Liver (tissue), 2 donors: ENCODE data around the gene TUBGCP2.

ENCODE experiments used
- YY1 ChIP-seq: IDR thresholded peaks from 2 replicates; pipeline ENCODE4 v1.6.1; 2016; ENCODE audit warnings: antibody characterized with exemption, mild to moderate bottlenecking
- TF ChIP-seq, protein P1 (sequence below): fragments of 150-350 bp; IDR thresholded peaks from 2 replicates; pipeline ENCODE4 v1.5.1; 2017; ENCODE audit warnings: improper control_type of control experiment, low read depth, low read length; ENCODE audit not compliant: missing input control
- donor health status: healthy.

GRCh38 chr10:133349160-133349568, 40.5 kb upstream of the TUBGCP2 start:
- TF ChIP-seq, protein P1, sequence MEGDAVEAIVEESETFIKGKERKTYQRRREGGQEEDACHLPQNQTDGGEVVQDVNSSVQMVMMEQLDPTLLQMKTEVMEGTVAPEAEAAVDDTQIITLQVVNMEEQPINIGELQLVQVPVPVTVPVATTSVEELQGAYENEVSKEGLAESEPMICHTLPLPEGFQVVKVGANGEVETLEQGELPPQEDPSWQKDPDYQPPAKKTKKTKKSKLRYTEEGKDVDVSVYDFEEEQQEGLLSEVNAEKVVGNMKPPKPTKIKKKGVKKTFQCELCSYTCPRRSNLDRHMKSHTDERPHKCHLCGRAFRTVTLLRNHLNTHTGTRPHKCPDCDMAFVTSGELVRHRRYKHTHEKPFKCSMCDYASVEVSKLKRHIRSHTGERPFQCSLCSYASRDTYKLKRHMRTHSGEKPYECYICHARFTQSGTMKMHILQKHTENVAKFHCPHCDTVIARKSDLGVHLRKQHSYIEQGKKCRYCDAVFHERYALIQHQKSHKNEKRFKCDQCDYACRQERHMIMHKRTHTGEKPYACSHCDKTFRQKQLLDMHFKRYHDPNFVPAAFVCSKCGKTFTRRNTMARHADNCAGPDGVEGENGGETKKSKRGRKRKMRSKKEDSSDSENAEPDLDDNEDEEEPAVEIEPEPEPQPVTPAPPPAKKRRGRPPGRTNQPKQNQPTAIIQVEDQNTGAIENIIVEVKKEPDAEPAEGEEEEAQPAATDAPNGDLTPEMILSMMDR, result no peak
- no peak for TF ChIP-seq YY1
